ENCODE results near the gene CYBRD1.
"Not testable (repeated sequence)": the region's sequence is repeated elsewhere in the genome, so short reads cannot be mapped to it uniquely, and the experiment has no call there.

DNA sequence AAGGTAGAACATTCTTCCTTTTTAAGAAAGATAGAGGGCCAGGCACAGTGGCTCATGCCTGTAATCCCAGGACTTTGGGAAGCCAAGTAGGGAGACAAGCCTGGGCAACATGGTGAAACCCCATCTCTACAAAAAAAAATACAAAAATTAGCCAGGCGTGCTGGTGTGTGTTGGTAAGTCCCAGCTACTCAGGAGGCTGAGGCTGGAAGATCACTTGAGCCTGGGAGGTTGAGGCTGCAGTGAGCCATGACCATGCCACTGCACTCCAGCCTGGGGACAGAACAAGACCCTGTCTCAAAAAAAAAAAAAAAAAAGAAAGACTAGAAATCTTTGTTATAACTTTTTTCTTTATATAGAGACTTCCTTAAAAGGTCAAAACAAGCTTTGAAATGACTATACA, 8.6 kb downstream of the CYBRD1 start:
- not testable (repeated sequence) for TF ChIP-seq POLR2A (IDR thresholded peaks at IDR 0.05)
- TF ChIP-seq, protein P1, sequence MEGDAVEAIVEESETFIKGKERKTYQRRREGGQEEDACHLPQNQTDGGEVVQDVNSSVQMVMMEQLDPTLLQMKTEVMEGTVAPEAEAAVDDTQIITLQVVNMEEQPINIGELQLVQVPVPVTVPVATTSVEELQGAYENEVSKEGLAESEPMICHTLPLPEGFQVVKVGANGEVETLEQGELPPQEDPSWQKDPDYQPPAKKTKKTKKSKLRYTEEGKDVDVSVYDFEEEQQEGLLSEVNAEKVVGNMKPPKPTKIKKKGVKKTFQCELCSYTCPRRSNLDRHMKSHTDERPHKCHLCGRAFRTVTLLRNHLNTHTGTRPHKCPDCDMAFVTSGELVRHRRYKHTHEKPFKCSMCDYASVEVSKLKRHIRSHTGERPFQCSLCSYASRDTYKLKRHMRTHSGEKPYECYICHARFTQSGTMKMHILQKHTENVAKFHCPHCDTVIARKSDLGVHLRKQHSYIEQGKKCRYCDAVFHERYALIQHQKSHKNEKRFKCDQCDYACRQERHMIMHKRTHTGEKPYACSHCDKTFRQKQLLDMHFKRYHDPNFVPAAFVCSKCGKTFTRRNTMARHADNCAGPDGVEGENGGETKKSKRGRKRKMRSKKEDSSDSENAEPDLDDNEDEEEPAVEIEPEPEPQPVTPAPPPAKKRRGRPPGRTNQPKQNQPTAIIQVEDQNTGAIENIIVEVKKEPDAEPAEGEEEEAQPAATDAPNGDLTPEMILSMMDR (IDR thresholded peaks at IDR 0.05 in 4 of 5, conservative IDR thresholded peaks at IDR 0.05 in 1 of 5), result not testable (repeated sequence)

Data from gastrocnemius medialis (tissue), 4 donors.